Activated CD8-positive, alpha-beta memory T cell treated with anti-CD3 and anti-CD28 coated beads, Interleukin-2, amount 50 U/mL, for 1 hour (primary cell): ENCODE data around the gene TJP2.

ENCODE experiments used
- DNase-seq: peaks from one replicate; pipeline ENCODE4 v3.0.0-alpha.2; 2020; ENCODE audit errors: extremely low read depth

Gene TJP2

GRCh38 chr9:69191231-69191630, 17.2 kb downstream of the TJP2 start:
- no peak for DNase-seq

GRCh38 chr9:69192214-69192613, 18.1 kb downstream of the TJP2 start:
- DNase-seq = no peak

GRCh38 chr9:69193685-69194032, 19.6 kb downstream of the TJP2 start:
- no peak for DNase-seq

GRCh38 chr9:69194702-69195418, 20.8 kb downstream of the TJP2 start:
- no peak for DNase-seq

- no peak for DNase-seq
Measured at GRCh38 chr9:69195668-69196067, 21.6 kb downstream of the TJP2 start.

- DNase-seq = no peak
Measured at GRCh38 chr9:69197687-69198086, 23.6 kb downstream of the TJP2 start.

GRCh38 chr9:69198521-69199220, 24.6 kb downstream of the TJP2 start:
- no peak for DNase-seq

- no peak for DNase-seq
Measured at GRCh38 chr9:69199769-69200470, 25.8 kb downstream of the TJP2 start.

GRCh38 chr9:69202556-69202955, 28.5 kb downstream of the TJP2 start:
- no peak for DNase-seq

GRCh38 chr9:69204326-69204725, 30.2 kb downstream of the TJP2 start:
- DNase-seq = no peak

- DNase-seq = no peak
Measured at GRCh38 chr9:69204849-69205248, 30.8 kb downstream of the TJP2 start.

GRCh38 chr9:69206047-69206446, 32.0 kb downstream of the TJP2 start:
- DNase-seq = no peak

GRCh38 chr9:69207503-69207902, 33.4 kb downstream of the TJP2 start:
- no peak for DNase-seq

- DNase-seq = no peak
Measured at GRCh38 chr9:69211424-69212036, 37.5 kb downstream of the TJP2 start.

GRCh38 chr9:69213647-69214046, 39.6 kb downstream of the TJP2 start:
- no peak for DNase-seq

- no peak for DNase-seq
Measured at GRCh38 chr9:69214939-69215338, 40.9 kb downstream of the TJP2 start.

GRCh38 chr9:69215774-69216485, 41.9 kb downstream of the TJP2 start:
- no peak for DNase-seq

- DNase-seq = no peak
Measured at GRCh38 chr9:69218166-69218565, 44.1 kb downstream of the TJP2 start.

- DNase-seq = no peak
Measured at GRCh38 chr9:69221036-69221435, 47.0 kb downstream of the TJP2 start.

- no peak for DNase-seq
Measured at GRCh38 chr9:69222970-69223369, 48.9 kb downstream of the TJP2 start.

- no peak for DNase-seq
Measured at GRCh38 chr9:69223605-69224004, 49.5 kb downstream of the TJP2 start.

GRCh38 chr9:69229367-69229766, 55.3 kb downstream of the TJP2 start:
- no peak for DNase-seq
